ENCODE results near the gene LPAR1. TPM values are rescaled to one million over a fixed set of nuclear protein-coding genes. Genes with fewer than 3 reads are reported as not detected.
A peak's percentile ranks its signal among the peaks of the same experiment; 100 is the strongest.

Gene LPAR1
- total RNA-seq, 1 donor from 2014 or later: 61.3 TPM

GRCh38 chr9:110922145-110922544 is 116.1 kb downstream of the LPAR1 start:
- DNase-seq (ENCODE audit: low read depth): no peak

GRCh38 chr9:110921705-110922104 is 116.6 kb downstream of the LPAR1 start:
- no peak for DNase-seq (ENCODE audit: low read depth)

GRCh38 chr9:110919609-110920008 is 118.7 kb downstream of the LPAR1 start:
- DNase-seq (ENCODE audit: low read depth): peak; percentile 74

- no peak for DNase-seq (ENCODE audit: low read depth)
These were observed 119.2 kb downstream of the LPAR1 start for GRCh38 chr9:110919050-110919435.

- no peak for DNase-seq (ENCODE audit: low read depth)
These were observed 119.8 kb downstream of the LPAR1 start for GRCh38 chr9:110918316-110919049.

GRCh38 chr9:110916403-110916802 is 121.9 kb downstream of the LPAR1 start:
- no peak for DNase-seq (ENCODE audit: low read depth)

- DNase-seq (ENCODE audit: low read depth): no peak
These were observed 125.6 kb downstream of the LPAR1 start for GRCh38 chr9:110912419-110913291.

- no peak for DNase-seq (ENCODE audit: low read depth)
These were observed 126.4 kb downstream of the LPAR1 start for GRCh38 chr9:110911659-110912418.

GRCh38 chr9:110908894-110909293 is 129.4 kb downstream of the LPAR1 start:
- no peak for DNase-seq (ENCODE audit: low read depth)

GRCh38 chr9:110900917-110901316 is 137.4 kb downstream of the LPAR1 start:
- no peak for DNase-seq (ENCODE audit: low read depth)

GRCh38 chr9:110900456-110900855 is 137.8 kb downstream of the LPAR1 start:
- DNase-seq (ENCODE audit: low read depth): peak; percentile 63

GRCh38 chr9:110898866-110899265 is 139.4 kb downstream of the LPAR1 start:
- DNase-seq (ENCODE audit: low read depth): no peak

- no peak for DNase-seq (ENCODE audit: low read depth)
These were observed 139.9 kb downstream of the LPAR1 start for GRCh38 chr9:110898358-110898757.

- DNase-seq (ENCODE audit: low read depth): peak; percentile 39
These were observed 140.3 kb downstream of the LPAR1 start for GRCh38 chr9:110897943-110898342.

GRCh38 chr9:110895147-110895905 is 142.9 kb downstream of the LPAR1 start:
- peak; percentile 46 for DNase-seq (ENCODE audit: low read depth)

- no peak for DNase-seq (ENCODE audit: low read depth)
These were observed 143.5 kb downstream of the LPAR1 start for GRCh38 chr9:110894731-110895130.

- no peak for DNase-seq (ENCODE audit: low read depth)
These were observed 145.6 kb downstream of the LPAR1 start for GRCh38 chr9:110892689-110893088.

GRCh38 chr9:110891760-110892159 is 146.5 kb downstream of the LPAR1 start:
- DNase-seq (ENCODE audit: low read depth): no peak

GRCh38 chr9:110890416-110890815 is 147.9 kb downstream of the LPAR1 start:
- DNase-seq (ENCODE audit: low read depth): no peak

- DNase-seq (ENCODE audit: low read depth): no peak
These were observed 151.0 kb downstream of the LPAR1 start for GRCh38 chr9:110887276-110887675.

GRCh38 chr9:110886832-110887231 is 151.4 kb downstream of the LPAR1 start:
- peak; percentile 32 for DNase-seq (ENCODE audit: low read depth)

Measured in myocyte (in vitro differentiated cells).